SK-N-SH treated with all-trans-retinoic acid at 6 μM for 48 hours (cell line): ENCODE results near the gene DGKZ.

ENCODE experiments used
- ATAC-seq: fragments of 200-7000 bp; cut with Tn5 transposase; 3 replicates; pipeline ENCODE4 v1.9.1; 2020; ENCODE audit warnings: mild to moderate bottlenecking, moderate library complexity
- ARNTL ChIP-seq: fragments of 450-650 bp; formaldehyde crosslinking; IDR thresholded peaks from 2 replicates; pipeline ENCODE4 v1.5.0; 2020; ENCODE audit warnings: low read depth, mild to moderate bottlenecking, moderate library complexity, borderline replicate concordance
- CREB5 ChIP-seq: fragments of 250-450 bp; sonication (Bioruptor Pico); IDR thresholded peaks from 2 replicates; pipeline ENCODE4 v1.5.1; 2020; ENCODE audit warnings: low read depth, mild to moderate bottlenecking, moderate library complexity
- CSDC2 ChIP-seq: fragments of 250-450 bp; sonication (Bioruptor Pico); IDR thresholded peaks from 2 replicates; pipeline ENCODE4 v1.5.0; 2020; ENCODE audit warnings: mild to moderate bottlenecking, moderate library complexity
- ESRRG ChIP-seq: fragments of 250-450 bp; sonication (Bioruptor Pico); IDR thresholded peaks from 2 replicates; pipeline ENCODE4 v1.6.1; 2021; ENCODE audit warnings: mild to moderate bottlenecking
- GLIS3 ChIP-seq: fragments of 250-450 bp; sonication (Bioruptor Pico); IDR thresholded peaks from 2 replicates; pipeline ENCODE4 v1.5.0; 2020; ENCODE audit warnings: mild to moderate bottlenecking, moderate library complexity
- ISL1 ChIP-seq: fragments of 250-450 bp; sonication (Bioruptor Pico); IDR thresholded peaks from 2 replicates; pipeline ENCODE4 v2.1.2; 2022; ENCODE audit warnings: mild to moderate bottlenecking, moderate library complexity
- OSR1 ChIP-seq: fragments of 250-450 bp; sonication (Bioruptor Pico); IDR thresholded peaks from 2 replicates; pipeline ENCODE4 v1.8.0; 2022; ENCODE audit warnings: moderate library complexity, mild to moderate bottlenecking, inconsistent platforms
- PATZ1 ChIP-seq: fragments of 250-450 bp; sonication (Bioruptor Pico); IDR thresholded peaks from 2 replicates; pipeline ENCODE4 v1.8.0; 2020; ENCODE audit warnings: mild to moderate bottlenecking, moderate library complexity, borderline replicate concordance
- PPARA ChIP-seq: fragments of 250-450 bp; sonication (Bioruptor Pico); IDR thresholded peaks from 2 replicates; pipeline ENCODE4 v1.5.0; 2020; ENCODE audit warnings: mild to moderate bottlenecking, borderline replicate concordance
- RARB ChIP-seq: fragments of 250-450 bp; sonication (Bioruptor Pico); IDR thresholded peaks from 2 replicates; pipeline ENCODE4 v1.8.0; 2021; ENCODE audit warnings: mild to moderate bottlenecking, moderate library complexity
- SNAI2 ChIP-seq: fragments of 250-450 bp; sonication (Bioruptor Pico); IDR thresholded peaks from 2 replicates; pipeline ENCODE4 v1.5.0; 2020; ENCODE audit warnings: mild to moderate bottlenecking, moderate library complexity
- TOX ChIP-seq: fragments of 250-450 bp; sonication (Bioruptor Pico); IDR thresholded peaks from 2 replicates; pipeline ENCODE4 v1.8.0; 2021; ENCODE audit warnings: mild to moderate bottlenecking, moderate library complexity, borderline replicate concordance
- ZC3H10 ChIP-seq: fragments of 250-450 bp; sonication (Bioruptor Pico); IDR thresholded peaks from 2 replicates; pipeline ENCODE4 v1.5.1; 2021; ENCODE audit warnings: mild to moderate bottlenecking, moderate library complexity
- ZFP3 ChIP-seq: fragments of 250-450 bp; sonication (Bioruptor Pico); IDR thresholded peaks from 2 replicates; pipeline ENCODE4 v1.5.0; 2020; ENCODE audit warnings: mild to moderate bottlenecking, moderate library complexity
- ZFP30 ChIP-seq: fragments of 450-650 bp; formaldehyde crosslinking; IDR thresholded peaks from 2 replicates; pipeline ENCODE4 v1.5.0; 2022; ENCODE audit warnings: mild to moderate bottlenecking, moderate library complexity
- ZNF565 ChIP-seq: fragments of 450-650 bp; formaldehyde crosslinking; conservative IDR thresholded peaks from 2 replicates; pipeline ENCODE4 v1.5.0; 2020; ENCODE audit warnings: low read depth, mild to moderate bottlenecking, moderate library complexity
- ZNF70 ChIP-seq: fragments of 450-650 bp; formaldehyde crosslinking; IDR thresholded peaks from 2 replicates; pipeline ENCODE4 v1.5.0; 2020; ENCODE audit warnings: mild to moderate bottlenecking, moderate library complexity
- ZNF8 ChIP-seq: fragments of 450-650 bp; formaldehyde crosslinking; IDR thresholded peaks from 2 replicates; pipeline ENCODE4 v1.5.0; 2020; ENCODE audit warnings: mild to moderate bottlenecking, moderate library complexity
- TF ChIP-seq, protein P1 (sequence below): fragments of 250-450 bp; sonication (Bioruptor Pico); IDR thresholded peaks from 2 replicates; pipeline ENCODE4 v1.8.0; 2021; ENCODE audit warnings: low read depth, mild to moderate bottlenecking, moderate library complexity, borderline replicate concordance
- TF ChIP-seq, protein P2 (sequence below): fragments of 250-450 bp; sonication (Bioruptor Pico); IDR thresholded peaks from 2 replicates; pipeline ENCODE4 v1.5.1; 2021; ENCODE audit warnings: mild to moderate bottlenecking, moderate library complexity

Gene DGKZ

GRCh38 chr11:46422588-46422987, 75.3 kb downstream of the DGKZ start:
- TF ChIP-seq ISL1 (CRISPR knock-in tag): no peak
- no peak for TF ChIP-seq ZNF8
- TF ChIP-seq, all 23 proteins: peak for 0
- ATAC-seq: no peak

DNA sequence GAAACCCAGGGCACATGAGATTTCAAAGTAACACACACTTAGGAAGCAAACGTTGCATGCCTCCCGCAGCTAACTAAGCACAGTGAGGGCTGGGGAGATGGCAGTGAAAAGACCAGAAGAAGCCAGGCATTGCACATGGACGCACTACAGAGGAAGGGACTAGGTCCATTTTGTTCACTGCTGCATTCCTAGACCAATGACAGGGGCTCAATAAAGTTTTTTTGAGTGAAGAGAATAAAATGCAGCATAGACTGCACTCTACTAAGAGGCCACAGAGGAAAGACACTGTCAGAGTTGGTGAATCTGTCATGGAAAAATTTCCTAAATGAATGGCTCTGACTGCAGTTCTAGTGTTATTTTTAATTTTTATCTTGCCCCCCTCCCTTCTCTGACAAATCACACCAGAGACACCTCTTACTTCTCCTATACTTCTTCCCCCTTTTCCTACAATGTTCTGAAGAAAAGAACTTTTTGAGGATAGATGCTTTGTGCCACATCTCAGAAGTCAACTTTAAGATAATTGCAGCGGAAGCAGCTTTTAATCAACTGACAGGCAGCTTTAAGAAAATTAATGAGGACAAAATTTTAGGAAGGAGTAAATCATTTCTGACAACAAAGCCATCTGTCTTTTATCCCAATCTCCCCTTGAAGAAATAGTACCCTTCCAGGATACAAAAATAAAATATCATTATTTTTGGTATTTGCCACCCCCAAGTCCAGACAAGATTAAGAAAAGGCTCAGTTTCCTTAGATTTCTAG, 79.1 kb downstream of the DGKZ start:
- TF ChIP-seq PPARA (CRISPR knock-in tag) (no peak), ZC3H10 (CRISPR knock-in tag) (no peak)
- TF ChIP-seq, all 23 proteins: peak for 0
- ATAC-seq: peak; percentile 21; the same call in 1 of the 3 replicates

DNA sequence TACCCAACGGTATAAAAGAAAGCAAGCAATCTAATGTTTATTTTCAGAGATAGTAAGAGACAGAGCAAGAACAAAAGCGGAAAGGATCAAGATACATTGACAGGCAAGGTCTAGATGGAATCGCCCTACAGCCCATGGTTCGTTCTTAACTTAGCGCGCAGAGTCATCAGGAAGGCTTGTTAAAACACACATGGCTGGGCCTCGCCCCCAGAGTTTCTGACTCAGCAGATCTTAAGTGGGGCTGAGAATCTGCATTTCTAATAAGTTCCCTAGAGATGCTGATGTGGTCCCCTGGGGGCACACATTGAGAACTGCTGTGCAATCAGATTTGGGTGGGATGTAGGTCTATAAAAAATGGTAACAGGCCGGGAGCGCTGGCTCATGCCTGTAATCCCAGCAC, 80.1 kb downstream of the DGKZ start:
- no peak for ATAC-seq
- TF ChIP-seq ZC3H10 (CRISPR knock-in tag) (no peak), CREB5 (CRISPR knock-in tag) (no peak), TOX (CRISPR knock-in tag) (no peak), PATZ1 (CRISPR knock-in tag) (no peak), CSDC2 (CRISPR knock-in tag) (no peak), ISL1 (CRISPR knock-in tag) (no peak), PPARA (CRISPR knock-in tag) (no peak), ZFP3 (CRISPR knock-in tag) (no peak), GLIS3 (CRISPR knock-in tag) (no peak), RARB (CRISPR knock-in tag) (no peak), SNAI2 (CRISPR knock-in tag) (no peak), ESRRG (CRISPR knock-in tag) (no peak), OSR1 (CRISPR knock-in tag) (no peak)
- TF ChIP-seq, protein P1, sequence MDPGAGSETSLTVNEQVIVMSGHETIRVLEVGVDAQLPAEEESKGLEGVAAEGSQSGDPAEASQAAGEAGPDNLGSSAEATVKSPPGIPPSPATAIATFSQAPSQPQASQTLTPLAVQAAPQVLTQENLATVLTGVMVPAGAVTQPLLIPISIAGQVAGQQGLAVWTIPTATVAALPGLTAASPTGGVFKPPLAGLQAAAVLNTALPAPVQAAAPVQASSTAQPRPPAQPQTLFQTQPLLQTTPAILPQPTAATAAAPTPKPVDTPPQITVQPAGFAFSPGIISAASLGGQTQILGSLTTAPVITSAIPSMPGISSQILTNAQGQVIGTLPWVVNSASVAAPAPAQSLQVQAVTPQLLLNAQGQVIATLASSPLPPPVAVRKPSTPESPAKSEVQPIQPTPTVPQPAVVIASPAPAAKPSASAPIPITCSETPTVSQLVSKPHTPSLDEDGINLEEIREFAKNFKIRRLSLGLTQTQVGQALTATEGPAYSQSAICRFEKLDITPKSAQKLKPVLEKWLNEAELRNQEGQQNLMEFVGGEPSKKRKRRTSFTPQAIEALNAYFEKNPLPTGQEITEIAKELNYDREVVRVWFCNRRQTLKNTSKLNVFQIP (CRISPR knock-in tag): no peak

DNA sequence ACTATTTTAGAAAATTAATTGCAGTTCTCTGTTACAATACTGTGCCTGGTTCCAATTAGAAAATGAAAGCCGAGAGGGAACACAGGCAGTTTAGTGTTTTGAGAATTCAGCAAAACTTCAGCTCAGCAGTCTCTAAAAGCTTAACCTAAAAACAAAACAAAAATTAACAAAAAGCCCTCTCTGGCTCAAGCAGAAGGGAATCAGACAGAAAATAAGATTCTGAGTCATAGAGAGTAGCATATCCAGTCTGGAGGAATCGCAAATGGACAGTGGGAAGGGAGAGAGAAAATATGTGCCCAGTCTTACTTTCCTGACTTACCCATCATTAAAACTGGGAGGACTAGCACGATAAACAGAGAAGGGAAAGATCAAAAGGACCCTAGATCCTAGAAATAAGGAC, 82.5 kb downstream of the DGKZ start:
- peak; percentile 60 for ATAC-seq
- TF ChIP-seq, protein P1 (CRISPR knock-in tag): no peak
- no peak for TF ChIP-seq ARNTL (CRISPR knock-in tag)
- TF ChIP-seq ZFP30 (CRISPR knock-in tag): no peak
- no peak for TF ChIP-seq ZNF565 (CRISPR knock-in tag)
- no peak for TF ChIP-seq SNAI2 (CRISPR knock-in tag)
- no peak for TF ChIP-seq ESRRG (CRISPR knock-in tag)
- no peak for TF ChIP-seq PATZ1 (CRISPR knock-in tag)
- TF ChIP-seq, protein P2, sequence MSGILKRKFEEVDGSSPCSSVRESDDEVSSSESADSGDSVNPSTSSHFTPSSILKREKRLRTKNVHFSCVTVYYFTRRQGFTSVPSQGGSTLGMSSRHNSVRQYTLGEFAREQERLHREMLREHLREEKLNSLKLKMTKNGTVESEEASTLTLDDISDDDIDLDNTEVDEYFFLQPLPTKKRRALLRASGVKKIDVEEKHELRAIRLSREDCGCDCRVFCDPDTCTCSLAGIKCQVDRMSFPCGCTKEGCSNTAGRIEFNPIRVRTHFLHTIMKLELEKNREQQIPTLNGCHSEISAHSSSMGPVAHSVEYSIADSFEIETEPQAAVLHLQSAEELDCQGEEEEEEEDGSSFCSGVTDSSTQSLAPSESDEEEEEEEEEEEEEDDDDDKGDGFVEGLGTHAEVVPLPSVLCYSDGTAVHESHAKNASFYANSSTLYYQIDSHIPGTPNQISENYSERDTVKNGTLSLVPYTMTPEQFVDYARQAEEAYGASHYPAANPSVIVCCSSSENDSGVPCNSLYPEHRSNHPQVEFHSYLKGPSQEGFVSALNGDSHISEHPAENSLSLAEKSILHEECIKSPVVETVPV (CRISPR knock-in tag): no peak
- TF ChIP-seq CSDC2 (CRISPR knock-in tag): no peak
- no peak for TF ChIP-seq ZNF70 (CRISPR knock-in tag)
